Neural cell (in vitro differentiated cells): ENCODE results near the gene TTC39B. TPM values are rescaled to one million over a fixed set of nuclear protein-coding genes. Genes with fewer than 3 reads are reported as not detected.

Source experiments
- H2AFZ ChIP-seq: fragments of 200-600, 300-800 bp; sonication (generic), shearing (Covaris generic); 2 replicates; pipeline ENCODE4 v1.6.0; 2014; ENCODE audit warnings: low read depth, mild to moderate bottlenecking, antibody characterized with exemption, low read length, moderate library complexity
- H3F3A ChIP-seq: fragments of 200-600 bp; shearing (Covaris generic); 2 replicates; pipeline ENCODE4 v1.6.1; 2016; ENCODE audit warnings: mild to moderate bottlenecking, moderate library complexity, mixed read lengths, antibody characterized with exemption, low read length; ENCODE audit not compliant: insufficient read depth, poor library complexity, severe bottlenecking
- H3K27ac ChIP-seq: fragments of 200-600, 300-800 bp; sonication (generic), shearing (Covaris generic); 2 replicates; pipeline ENCODE4 v1.5.1; 2014; ENCODE audit warnings: mild to moderate bottlenecking, low read length, moderate library complexity
- H3K27me3 ChIP-seq: fragments of 300-800, 200-600 bp; sonication (generic), shearing (Covaris generic); 2 replicates; pipeline ENCODE4 v1.6.0; 2014; ENCODE audit warnings: mild to moderate bottlenecking, low read depth, low read length, moderate library complexity; ENCODE audit not compliant: insufficient read depth
- H3K36me3 ChIP-seq: fragments of 300-800, 200-600 bp; sonication (generic), shearing (Covaris generic); 2 replicates; pipeline ENCODE4 v1.5.1; 2014; ENCODE audit warnings: mild to moderate bottlenecking, antibody characterized with exemption, low read length, moderate library complexity; ENCODE audit not compliant: insufficient read depth
- H3K4me2 ChIP-seq: fragments of 300-800, 200-600 bp; sonication (generic), shearing (Covaris generic); 2 replicates; pipeline ENCODE4 v1.6.0; 2014; ENCODE audit warnings: mild to moderate bottlenecking, low read length
- H3K4me3 ChIP-seq: fragments of 300-800, 200-600 bp; sonication (generic), shearing (Covaris generic); 2 replicates; pipeline ENCODE4 v1.5.1; 2014; ENCODE audit warnings: mild to moderate bottlenecking, low read length, moderate library complexity
- H3K79me2 ChIP-seq: fragments of 200-600 bp; shearing (Covaris generic); replicated peaks from 2 replicates; pipeline ENCODE4 v1.6.0; 2014; ENCODE audit warnings: mild to moderate bottlenecking, low read length, moderate library complexity; ENCODE audit not compliant: insufficient read depth
- H3K9ac ChIP-seq: fragments of 300-800, 200-600 bp; sonication (generic), shearing (Covaris generic); 2 replicates; pipeline ENCODE4 v1.6.1; 2016; ENCODE audit warnings: mild to moderate bottlenecking, low read length, mixed read lengths
- H3K9me2 ChIP-seq: fragments of 200-600 bp; shearing (Covaris generic); 2 replicates; pipeline ENCODE4 v1.6.1; 2016; ENCODE audit warnings: mild to moderate bottlenecking, low read length, mixed read lengths; ENCODE audit not compliant: insufficient read depth
- H3K9me3 ChIP-seq: fragments of 200-600, 300-800 bp; sonication (generic), shearing (Covaris generic); 2 replicates; pipeline ENCODE4 v1.6.1; 2016; ENCODE audit warnings: mild to moderate bottlenecking, mixed run types, low read length, moderate library complexity, mixed read lengths
- H4K20me1 ChIP-seq: fragments of 200-600 bp; shearing (Covaris generic); 2 replicates; pipeline ENCODE4 v1.6.1; 2016; ENCODE audit warnings: mild to moderate bottlenecking, mixed run types; ENCODE audit not compliant: insufficient read depth
- EP300 ChIP-seq: fragments of 450-650 bp; conservative IDR thresholded peaks from 2 replicates; pipeline ENCODE4 v1.6.1; 2014; ENCODE audit warnings: antibody characterized with exemption, mild to moderate bottlenecking, moderate library complexity; ENCODE audit not compliant: poor library complexity, severe bottlenecking
- EZH2 ChIP-seq: fragments of 200-600, 300-800 bp; shearing (Covaris generic), sonication (generic); IDR thresholded peaks from 2 replicates; pipeline ENCODE4 v1.6.1; 2014; ENCODE audit warnings: antibody characterized with exemption, low read length, borderline replicate concordance, mild to moderate bottlenecking; ENCODE audit not compliant: insufficient read depth, poor library complexity, severe bottlenecking
- MXI1 ChIP-seq: fragments of 450-650 bp; conservative IDR thresholded peaks from 2 replicates; pipeline ENCODE4 v1.6.1; 2014; ENCODE audit warnings: antibody characterized with exemption, mild to moderate bottlenecking; ENCODE audit not compliant: poor library complexity, severe bottlenecking
- POLR2AphosphoS5 ChIP-seq: IDR thresholded peaks from 2 replicates; pipeline ENCODE4 v1.6.1; 2012
- RAD21 ChIP-seq: fragments of 450-650 bp; conservative IDR thresholded peaks from 2 replicates; pipeline ENCODE4 v1.6.1; 2014; ENCODE audit warnings: antibody characterized with exemption, mild to moderate bottlenecking, moderate library complexity
- SMC3 ChIP-seq: fragments of 450-650 bp; conservative IDR thresholded peaks from 2 replicates; pipeline ENCODE4 v1.6.1; 2014; ENCODE audit warnings: antibody characterized with exemption, mild to moderate bottlenecking, moderate library complexity; ENCODE audit not compliant: poor library complexity
- TAF1 ChIP-seq: IDR thresholded peaks from 2 replicates; pipeline ENCODE4 v1.6.1; 2012; ENCODE audit warnings: low read depth
- polyA plus RNA-seq: library from polyadenylated mRNA; depleted of rRNA; stranded (reverse); fragments of >200 nt; gene quantifications from 2 replicates; pipeline ENCODE4 v1.2.3, GENCODE V29; 2014
- TF ChIP-seq, protein P1 (sequence below): fragments of 450-650 bp; IDR thresholded peaks from 2 replicates; pipeline ENCODE4 v1.5.1; 2014; ENCODE audit warnings: antibody characterized with exemption, mild to moderate bottlenecking, moderate library complexity; ENCODE audit not compliant: poor library complexity, severe bottlenecking
- TF ChIP-seq, protein P2 (sequence below): IDR thresholded peaks from 2 replicates; pipeline ENCODE4 v1.6.1; 2012; ENCODE audit warnings: borderline replicate concordance

TTC39B gene
- polyA plus RNA-seq, 1 donor from 2014 or later, result 2.8 TPM

DNA sequence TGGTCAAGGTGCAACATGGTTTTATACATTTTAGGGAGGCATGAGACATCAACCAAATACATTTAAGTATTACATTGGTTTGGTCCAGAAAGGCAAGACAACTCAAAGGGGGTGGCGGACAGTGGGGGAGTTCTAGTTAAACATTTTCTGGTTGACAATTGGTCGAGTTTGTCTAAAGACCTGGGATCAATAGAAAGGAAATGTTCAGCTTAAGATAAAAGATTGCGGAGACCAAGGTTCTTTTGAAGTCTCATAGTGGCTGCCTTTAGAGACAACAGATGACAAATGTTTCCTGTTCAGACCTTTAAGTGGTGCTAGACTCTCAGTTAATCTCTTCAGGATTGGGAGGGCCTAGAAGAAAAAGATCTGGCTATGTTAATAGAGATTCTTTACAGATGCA, 47.7 kb upstream of the TTC39B start:
- Histone ChIP-seq H3K9me2 (no peaks in the 10 kb centered on the region), H3K4me3 (no peak overlapping the region), H3K9me3 (no peaks in the 10 kb centered on the region), H3K27ac (no peak overlapping the region), H3F3A (no peaks in the 10 kb centered on the region), H3K9ac (no peak overlapping the region), H3K79me2 (no peaks in the 10 kb centered on the region), H3K36me3 (no peaks in the 10 kb centered on the region), H4K20me1 (no peaks in the 10 kb centered on the region), H3K4me2 (no peak overlapping the region), H2AFZ (no peak overlapping the region), H3K27me3 (no peaks in the 10 kb centered on the region)
- TF ChIP-seq SMC3, result no peak
- TF ChIP-seq MXI1, result no peak
- TF ChIP-seq EP300, result no peak
- no peak for TF ChIP-seq RAD21
- TF ChIP-seq POLR2AphosphoS5, result no peak
- TF ChIP-seq, protein P1, sequence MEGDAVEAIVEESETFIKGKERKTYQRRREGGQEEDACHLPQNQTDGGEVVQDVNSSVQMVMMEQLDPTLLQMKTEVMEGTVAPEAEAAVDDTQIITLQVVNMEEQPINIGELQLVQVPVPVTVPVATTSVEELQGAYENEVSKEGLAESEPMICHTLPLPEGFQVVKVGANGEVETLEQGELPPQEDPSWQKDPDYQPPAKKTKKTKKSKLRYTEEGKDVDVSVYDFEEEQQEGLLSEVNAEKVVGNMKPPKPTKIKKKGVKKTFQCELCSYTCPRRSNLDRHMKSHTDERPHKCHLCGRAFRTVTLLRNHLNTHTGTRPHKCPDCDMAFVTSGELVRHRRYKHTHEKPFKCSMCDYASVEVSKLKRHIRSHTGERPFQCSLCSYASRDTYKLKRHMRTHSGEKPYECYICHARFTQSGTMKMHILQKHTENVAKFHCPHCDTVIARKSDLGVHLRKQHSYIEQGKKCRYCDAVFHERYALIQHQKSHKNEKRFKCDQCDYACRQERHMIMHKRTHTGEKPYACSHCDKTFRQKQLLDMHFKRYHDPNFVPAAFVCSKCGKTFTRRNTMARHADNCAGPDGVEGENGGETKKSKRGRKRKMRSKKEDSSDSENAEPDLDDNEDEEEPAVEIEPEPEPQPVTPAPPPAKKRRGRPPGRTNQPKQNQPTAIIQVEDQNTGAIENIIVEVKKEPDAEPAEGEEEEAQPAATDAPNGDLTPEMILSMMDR, result no peak
- TF ChIP-seq, protein P2, sequence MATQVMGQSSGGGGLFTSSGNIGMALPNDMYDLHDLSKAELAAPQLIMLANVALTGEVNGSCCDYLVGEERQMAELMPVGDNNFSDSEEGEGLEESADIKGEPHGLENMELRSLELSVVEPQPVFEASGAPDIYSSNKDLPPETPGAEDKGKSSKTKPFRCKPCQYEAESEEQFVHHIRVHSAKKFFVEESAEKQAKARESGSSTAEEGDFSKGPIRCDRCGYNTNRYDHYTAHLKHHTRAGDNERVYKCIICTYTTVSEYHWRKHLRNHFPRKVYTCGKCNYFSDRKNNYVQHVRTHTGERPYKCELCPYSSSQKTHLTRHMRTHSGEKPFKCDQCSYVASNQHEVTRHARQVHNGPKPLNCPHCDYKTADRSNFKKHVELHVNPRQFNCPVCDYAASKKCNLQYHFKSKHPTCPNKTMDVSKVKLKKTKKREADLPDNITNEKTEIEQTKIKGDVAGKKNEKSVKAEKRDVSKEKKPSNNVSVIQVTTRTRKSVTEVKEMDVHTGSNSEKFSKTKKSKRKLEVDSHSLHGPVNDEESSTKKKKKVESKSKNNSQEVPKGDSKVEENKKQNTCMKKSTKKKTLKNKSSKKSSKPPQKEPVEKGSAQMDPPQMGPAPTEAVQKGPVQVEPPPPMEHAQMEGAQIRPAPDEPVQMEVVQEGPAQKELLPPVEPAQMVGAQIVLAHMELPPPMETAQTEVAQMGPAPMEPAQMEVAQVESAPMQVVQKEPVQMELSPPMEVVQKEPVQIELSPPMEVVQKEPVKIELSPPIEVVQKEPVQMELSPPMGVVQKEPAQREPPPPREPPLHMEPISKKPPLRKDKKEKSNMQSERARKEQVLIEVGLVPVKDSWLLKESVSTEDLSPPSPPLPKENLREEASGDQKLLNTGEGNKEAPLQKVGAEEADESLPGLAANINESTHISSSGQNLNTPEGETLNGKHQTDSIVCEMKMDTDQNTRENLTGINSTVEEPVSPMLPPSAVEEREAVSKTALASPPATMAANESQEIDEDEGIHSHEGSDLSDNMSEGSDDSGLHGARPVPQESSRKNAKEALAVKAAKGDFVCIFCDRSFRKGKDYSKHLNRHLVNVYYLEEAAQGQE, result no peak
- TF ChIP-seq EZH2, result no peak
- TF ChIP-seq TAF1, result no peak

DNA sequence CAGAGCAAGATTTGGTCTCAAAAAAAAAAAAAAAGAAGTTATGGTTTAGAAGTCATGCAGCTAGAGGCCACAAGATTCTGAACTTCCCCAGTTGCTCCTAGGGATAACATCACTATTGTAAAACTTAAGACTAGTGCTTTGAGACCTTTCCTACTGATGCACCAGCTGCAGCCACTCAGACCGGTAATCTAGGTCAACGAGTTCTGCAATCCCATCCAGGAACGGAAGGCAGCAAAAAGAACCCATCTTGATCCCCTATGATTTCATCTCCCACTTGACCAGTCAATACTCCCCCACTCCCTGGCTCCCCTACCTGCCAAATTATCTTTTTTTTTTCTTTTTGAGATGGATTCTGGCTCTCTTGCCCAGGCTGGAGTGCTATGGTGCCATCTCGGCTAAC, 46.9 kb upstream of the TTC39B start:
- Histone ChIP-seq H3K9me3 (no peaks in the 10 kb centered on the region), H3K27me3 (no peaks in the 10 kb centered on the region), H2AFZ (no peak overlapping the region), H3K9ac (no peak overlapping the region), H3K79me2 (no peaks in the 10 kb centered on the region), H3F3A (no peaks in the 10 kb centered on the region), H3K4me3 (no peak overlapping the region), H3K4me2 (no peak overlapping the region), H4K20me1 (no peaks in the 10 kb centered on the region), H3K9me2 (no peaks in the 10 kb centered on the region), H3K27ac (no peak overlapping the region), H3K36me3 (no peaks in the 10 kb centered on the region)
- no peak for TF ChIP-seq TAF1
- no peak for TF ChIP-seq SMC3
- no peak for TF ChIP-seq POLR2AphosphoS5
- no peak for TF ChIP-seq EZH2
- TF ChIP-seq, protein P2, result no peak
- TF ChIP-seq, protein P1, result no peak
- no peak for TF ChIP-seq MXI1
- TF ChIP-seq RAD21, result no peak
- TF ChIP-seq EP300, result no peak
